ENCODE measurements around the gene CRACR2B.

DNA sequence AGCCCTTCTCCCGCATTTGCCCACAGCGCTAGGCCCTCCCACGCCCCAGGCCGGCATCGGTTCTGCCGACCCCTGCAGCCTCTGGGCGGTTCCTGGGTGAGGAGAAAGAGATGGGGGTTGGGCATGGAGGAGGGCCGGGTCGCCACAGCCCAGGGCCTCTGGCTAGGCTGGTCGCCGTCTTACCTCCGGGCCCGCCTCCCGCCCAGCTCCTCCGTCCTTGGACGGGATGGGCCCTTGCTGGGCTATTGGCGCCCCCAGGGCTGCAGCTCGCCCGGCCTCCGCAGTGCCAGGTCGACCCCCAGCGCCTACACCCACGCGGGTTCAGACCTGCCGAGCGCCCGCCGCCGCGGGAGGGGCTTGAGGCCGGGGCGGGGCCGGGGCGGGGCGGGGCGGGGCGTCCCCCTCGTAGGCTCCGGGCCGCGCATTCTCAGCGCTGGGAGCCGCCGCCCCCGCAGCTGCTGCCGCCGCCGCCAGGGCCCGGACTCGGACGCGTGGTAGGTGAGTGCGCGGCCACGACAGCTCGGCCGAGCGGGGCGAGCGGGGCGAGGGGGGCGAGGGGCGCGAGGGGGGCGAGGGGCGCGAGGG is 4.9 kb downstream of the CRACR2B start, which contains the start of gene CD151:
- TF ChIP-seq, protein P1, sequence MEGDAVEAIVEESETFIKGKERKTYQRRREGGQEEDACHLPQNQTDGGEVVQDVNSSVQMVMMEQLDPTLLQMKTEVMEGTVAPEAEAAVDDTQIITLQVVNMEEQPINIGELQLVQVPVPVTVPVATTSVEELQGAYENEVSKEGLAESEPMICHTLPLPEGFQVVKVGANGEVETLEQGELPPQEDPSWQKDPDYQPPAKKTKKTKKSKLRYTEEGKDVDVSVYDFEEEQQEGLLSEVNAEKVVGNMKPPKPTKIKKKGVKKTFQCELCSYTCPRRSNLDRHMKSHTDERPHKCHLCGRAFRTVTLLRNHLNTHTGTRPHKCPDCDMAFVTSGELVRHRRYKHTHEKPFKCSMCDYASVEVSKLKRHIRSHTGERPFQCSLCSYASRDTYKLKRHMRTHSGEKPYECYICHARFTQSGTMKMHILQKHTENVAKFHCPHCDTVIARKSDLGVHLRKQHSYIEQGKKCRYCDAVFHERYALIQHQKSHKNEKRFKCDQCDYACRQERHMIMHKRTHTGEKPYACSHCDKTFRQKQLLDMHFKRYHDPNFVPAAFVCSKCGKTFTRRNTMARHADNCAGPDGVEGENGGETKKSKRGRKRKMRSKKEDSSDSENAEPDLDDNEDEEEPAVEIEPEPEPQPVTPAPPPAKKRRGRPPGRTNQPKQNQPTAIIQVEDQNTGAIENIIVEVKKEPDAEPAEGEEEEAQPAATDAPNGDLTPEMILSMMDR (IDR thresholded peaks at IDR 0.05): no peak
- no peak for TF ChIP-seq POLR2A (IDR thresholded peaks at IDR 0.05)
